HG03342 (cell line): ENCODE measurements around the gene HOXA9.

ENCODE experiments used
- ATAC-seq: cut with Tn5 transposase; IDR thresholded peaks from one replicate; pipeline ENCODE4 v1.9.1; 2021; ENCODE audit warnings: mild to moderate bottlenecking, moderate library complexity; ENCODE audit not compliant: unreplicated experiment

HOXA9 gene

GRCh38 chr7:27201580-27202017 lies 36.3 kb upstream of the HOXA9 start:
- ATAC-seq = no peak

- ATAC-seq = no peak
These were observed 35.6 kb upstream of the HOXA9 start for GRCh38 chr7:27200761-27201579.

GRCh38 chr7:27199849-27200760 lies 34.8 kb upstream of the HOXA9 start, which contains the start of gene HOXA13:
HOXA13 (minus strand) TSS chr7:27200091; CDS start chr7:27200077, 14 bp downstream.
- ATAC-seq = no peak

- no peak for ATAC-seq
These were observed 33.8 kb upstream of the HOXA9 start for GRCh38 chr7:27198871-27199801.

- no peak for ATAC-seq
These were observed 33.0 kb upstream of the HOXA9 start for GRCh38 chr7:27198138-27198841.

- no peak for ATAC-seq
These were observed 32.1 kb upstream of the HOXA9 start for GRCh38 chr7:27197137-27198042.

- ATAC-seq = no peak
These were observed 31.0 kb upstream of the HOXA9 start for GRCh38 chr7:27196287-27196767.

GRCh38 chr7:27194686-27195379 lies 29.5 kb upstream of the HOXA9 start:
- ATAC-seq = no peak

GRCh38 chr7:27194002-27194352 lies 28.6 kb upstream of the HOXA9 start:
- ATAC-seq = no peak

GRCh38 chr7:27193335-27194001 lies 28.1 kb upstream of the HOXA9 start:
- ATAC-seq = no peak

- no peak for ATAC-seq
These were observed 27.4 kb upstream of the HOXA9 start for GRCh38 chr7:27192546-27193334.

- no peak for ATAC-seq
These were observed 26.7 kb upstream of the HOXA9 start for GRCh38 chr7:27191833-27192545.

GRCh38 chr7:27191161-27191731 lies 25.9 kb upstream of the HOXA9 start:
- no peak for ATAC-seq

- no peak for ATAC-seq
These were observed 24.8 kb upstream of the HOXA9 start for GRCh38 chr7:27189997-27190748.

GRCh38 chr7:27189295-27189996 lies 24.1 kb upstream of the HOXA9 start:
- ATAC-seq = no peak
